Stromal cell of bone marrow (primary cell): Measurements from ENCODE around the gene CCL16.
A peak's percentile ranks its signal among the peaks of the same experiment; 100 is the strongest.
"Not testable (repeated sequence)": the region's sequence is repeated elsewhere in the genome, so short reads cannot be mapped to it uniquely, and the experiment has no call there.

Experiments used
- DNase-seq: peaks from one replicate; pipeline ENCODE4 v3.0.0-alpha.2; 2012; ENCODE audit warnings: low read depth

Gene CCL16

DNA sequence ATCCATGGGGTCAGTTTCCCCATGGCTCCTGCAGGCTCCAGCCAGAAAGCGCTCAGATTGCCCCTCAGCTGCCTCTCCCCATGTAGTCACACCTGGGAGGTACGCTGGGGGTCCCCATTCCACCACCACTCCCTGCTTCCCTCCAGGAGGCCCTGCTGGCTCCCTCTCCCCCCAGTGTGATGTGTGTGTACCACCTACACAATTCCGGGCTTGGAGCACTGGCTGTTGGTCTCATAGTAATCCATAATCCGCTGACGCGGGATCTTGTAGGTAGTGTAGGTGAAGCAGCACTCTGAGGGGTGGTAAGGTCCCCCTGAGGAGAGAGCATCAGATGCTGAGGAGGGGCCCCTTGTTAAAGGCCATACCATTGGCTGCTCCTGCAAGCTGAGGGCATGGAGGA, 2.8 kb upstream of the CCL16 start:
- no peak for DNase-seq

DNA sequence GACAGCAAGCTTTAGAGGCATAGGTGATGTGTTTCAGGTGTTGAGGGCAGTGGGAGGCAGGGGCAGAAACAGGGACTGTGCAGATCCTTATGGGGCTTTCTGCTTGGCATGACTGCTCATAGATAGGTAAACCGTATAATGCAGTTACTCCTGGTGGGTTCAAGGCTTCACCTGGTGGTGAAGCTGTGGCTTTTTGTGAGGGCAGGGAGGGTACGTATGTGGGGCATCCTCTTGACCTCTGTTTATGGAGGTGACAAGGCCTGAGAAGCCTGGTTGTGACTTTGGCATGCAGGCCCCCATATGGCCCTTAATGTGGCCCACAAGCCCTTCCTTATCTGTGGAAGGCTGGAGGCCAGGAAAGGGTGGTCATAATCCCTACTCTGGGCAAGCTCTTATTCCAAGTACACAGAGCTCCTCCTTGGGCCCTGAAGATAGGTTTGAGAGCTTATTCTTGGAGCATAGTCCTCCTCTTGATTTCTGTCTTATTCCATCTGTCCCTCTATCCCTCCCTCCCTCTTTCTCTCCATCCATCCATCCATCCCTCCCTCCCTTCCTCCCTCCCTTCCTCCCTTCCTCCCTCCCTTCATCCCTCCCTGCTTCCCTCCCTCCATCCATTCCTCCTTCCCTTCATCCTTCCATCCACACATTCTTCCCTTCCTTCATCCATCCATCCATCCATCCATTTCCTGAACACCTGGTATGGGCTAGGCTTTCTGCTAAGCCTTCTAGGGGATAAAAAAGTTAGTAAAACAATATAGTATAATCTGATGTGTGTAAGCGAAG, 1.3 kb upstream of the CCL16 start:
- DNase-seq = no peak

DNA sequence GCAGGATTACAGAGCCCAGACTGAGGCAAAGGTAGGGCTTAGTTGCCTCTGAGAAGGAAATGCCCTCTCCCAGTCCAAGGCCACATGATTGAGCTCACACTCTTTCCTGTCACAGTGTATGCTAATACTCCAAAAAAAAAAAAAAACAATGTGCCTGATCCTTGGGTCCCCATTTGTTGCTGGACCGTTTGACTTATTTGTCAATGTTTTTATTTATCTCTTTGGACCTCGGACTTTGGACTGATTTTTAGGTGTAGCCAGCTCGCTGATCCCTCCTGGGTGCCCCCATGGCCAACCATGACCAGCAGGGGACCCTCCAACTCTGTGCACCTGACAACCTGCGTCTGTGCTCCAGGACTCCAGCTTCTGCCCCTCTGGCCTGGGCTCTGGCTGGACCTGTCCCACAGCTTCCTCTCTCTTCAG, 622 bp upstream of the CCL16 start:
- no peak for DNase-seq

DNA sequence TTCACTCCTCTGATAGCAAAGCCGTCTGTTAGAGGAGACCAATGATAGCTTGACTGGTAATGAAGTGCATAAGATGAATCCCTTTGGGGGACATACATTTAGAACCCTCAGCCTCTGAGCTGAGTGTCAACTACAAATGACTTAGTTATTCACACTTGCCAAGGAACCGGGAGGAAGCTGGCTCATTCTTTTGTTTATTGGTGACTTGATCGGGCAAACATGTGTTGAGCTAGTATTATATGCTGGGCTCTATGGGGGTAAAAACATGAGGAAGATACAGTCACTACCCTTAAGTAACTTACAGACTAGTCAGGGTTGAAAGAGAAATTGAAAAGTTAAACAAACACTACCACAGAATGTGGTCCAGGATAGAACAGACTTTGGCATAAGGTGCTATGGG, 3.0 kb downstream of the CCL16 start:
- no peak for DNase-seq

DNA sequence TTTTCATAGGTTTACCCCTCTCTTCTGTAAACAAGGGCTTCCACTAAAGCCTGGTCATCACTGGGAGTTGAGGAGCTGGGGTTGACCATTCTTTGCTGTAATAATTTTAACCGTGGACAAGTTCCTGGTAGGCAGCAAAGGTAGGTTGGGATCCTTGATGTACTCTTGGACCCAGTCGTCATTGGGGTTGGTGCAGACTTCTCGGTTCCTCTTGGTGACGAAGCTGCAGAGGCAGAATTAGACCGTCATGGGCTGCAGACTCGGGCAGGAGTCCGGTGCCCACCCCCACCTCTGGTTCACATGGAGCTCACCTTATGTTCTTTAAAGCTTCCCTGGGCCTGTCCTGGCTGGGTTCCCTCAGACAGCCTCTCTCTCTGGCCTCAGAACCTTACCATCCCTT, 3.8 kb downstream of the CCL16 start:
- DNase-seq = no peak

DNA sequence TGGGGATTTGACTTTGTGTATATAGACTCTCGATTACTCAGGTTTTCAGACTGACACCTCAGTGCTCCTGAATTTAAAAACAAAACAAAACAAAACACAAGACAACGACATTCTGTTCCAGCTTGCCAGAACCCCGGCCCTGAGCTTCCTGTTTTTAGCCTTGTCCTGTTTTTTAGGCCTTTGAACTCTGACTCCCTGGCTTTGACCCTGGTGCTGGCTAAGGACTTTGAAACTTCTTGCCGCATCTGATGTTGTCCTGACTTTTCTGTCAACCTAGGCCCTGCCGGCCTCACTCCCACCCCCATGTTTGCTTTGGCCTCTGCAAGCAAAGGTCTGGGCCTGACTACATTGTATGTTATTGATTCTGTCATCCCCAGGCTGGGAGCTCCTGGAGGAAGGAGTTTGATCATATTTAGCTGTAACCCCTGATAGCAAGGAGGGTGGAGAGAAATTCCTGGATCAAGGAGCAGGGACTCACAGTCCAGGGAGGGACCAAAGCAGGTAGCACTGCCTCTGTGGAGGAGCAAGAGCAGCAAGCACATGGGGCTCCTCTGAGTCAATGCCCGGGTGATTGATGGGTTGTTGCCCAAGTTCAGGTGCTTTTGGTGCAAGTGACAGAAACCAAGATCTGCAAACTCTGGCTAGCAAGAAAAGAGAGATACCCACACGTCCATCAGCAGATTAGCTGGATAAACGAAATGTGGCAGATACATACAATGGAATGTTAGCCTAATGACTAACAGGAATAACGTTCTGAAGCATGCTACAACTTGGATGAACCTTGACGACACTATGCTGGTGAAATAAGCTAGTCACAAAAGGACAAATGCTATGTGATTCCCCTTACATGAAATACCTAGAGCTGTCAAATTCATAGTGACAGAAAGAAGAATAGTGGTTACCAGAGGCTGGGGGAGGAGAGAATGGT, 7.7 kb downstream of the CCL16 start:
- DNase-seq = no peak

DNA sequence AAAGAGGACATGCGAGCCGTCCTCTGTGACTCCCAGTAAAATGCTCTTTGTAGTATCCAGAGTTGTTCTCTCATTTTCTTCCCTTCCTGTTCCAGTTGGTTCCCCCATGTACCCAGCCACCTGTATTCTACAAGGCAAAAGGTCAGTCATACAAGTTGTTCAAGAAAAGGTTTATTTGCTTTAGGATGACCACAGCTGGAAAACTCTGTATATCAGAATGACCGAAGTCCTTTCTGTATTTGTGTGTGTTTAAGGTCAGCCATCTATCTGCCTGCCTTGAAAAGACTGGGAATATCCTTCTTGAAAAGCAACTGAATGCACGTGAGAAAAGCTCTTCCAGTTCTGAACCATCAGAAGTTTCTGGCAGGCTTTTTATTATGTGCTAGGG, 8.4 kb downstream of the CCL16 start:
- no peak for DNase-seq

DNA sequence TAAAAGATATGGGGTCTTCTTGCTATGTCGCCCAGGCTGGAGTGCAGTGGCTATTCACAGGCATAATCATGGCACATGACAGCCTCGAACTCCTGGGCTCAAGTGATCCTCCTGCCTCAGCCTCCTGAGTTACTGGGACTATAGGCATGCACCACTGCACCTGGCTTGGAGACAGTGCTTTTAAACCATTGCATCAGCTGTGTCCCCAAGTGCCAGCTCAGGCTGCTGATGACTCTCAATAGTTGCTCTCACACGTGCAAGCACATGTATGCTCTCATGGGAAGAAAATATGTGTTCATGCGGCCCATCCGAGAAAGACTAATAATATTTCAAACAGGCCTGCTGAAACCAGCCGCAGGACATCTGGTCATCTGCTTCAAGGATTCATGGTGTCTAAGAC, 8.8 kb downstream of the CCL16 start:
- no peak for DNase-seq

DNA sequence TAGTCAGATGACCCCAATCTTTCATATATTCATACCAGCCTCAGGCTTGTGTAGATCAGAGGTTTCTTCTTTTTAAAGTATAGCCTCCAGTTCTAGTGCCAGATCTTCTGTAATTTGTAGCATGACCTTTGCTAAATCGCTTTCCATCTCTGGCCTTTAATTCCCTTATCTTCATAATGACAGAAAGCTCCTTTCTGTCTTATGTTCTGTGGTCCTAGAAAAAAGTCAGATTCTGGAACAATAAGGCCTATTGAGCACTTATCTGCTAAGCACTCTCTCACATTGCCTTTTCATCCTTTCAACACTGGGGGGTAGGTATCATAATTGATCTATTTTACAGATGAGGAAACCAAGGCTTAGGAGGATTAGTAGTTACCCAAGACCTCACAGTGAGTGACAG, 9.2 kb downstream of the CCL16 start:
- no peak for DNase-seq

DNA sequence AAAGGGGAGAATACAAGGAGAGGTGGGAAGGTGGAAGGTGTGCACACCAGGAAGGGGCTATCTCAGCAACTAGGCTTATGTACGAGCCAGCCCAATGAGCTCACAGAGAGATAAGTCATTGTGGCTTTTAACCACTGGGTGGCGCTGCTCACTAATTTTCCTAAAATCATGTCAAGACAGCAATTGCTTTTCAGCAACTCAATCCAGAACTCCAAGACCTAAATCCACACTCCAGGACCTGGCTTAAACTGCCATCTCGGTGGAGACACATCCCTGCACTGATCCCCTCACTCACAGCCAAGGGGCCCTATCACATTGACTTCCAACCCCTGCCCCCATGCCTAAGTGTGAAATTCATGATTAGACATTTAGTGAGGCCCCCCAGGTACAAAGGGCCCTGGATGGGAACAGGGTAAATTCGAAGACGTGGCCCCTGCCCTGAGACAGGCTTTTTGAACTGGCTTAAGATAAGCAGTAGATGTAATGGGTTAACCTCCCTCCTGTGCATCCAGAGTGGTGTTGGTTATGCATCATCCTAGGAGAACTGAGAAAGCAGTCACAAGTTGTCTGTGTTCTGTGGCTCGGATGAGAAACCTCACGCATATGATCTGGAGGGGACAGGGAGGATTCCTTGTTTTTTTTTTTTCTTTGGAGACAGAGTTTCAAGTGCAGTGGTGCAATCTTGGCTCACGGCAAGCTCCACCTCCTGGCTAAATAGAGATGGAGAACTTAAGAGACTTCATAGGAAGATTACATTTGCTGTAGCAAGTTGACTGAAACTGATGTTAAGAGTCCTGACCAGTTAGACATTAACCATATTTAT, 11.5 kb downstream of the CCL16 start:
- peak; percentile 55 for DNase-seq

DNA sequence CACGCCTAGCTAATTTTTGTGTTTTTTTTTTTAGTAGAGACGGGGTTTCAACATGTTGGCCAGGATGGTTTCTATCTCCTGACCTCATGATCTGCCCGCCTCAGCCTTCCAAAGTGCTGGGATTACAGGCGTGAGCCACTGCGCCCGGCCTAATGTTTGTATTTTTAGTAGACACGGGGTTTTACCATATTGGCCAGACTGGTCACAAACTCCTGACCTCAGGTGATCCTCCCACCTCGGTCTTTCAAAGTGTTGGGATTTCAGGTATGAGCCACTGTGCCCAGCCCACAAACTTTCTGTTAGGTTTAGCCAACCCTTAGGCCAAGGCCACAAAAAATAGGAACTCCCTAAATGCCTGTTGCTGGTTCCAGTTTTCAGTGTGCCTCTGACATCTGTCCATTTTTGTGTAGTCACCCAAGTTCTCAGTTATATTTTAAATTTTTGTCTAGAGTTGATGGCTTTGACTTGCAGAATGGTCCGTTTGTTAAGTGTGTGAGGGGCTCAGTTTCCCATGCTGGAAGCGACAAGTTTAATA, 12.7 kb downstream of the CCL16 start:
- DNase-seq = no peak

DNA sequence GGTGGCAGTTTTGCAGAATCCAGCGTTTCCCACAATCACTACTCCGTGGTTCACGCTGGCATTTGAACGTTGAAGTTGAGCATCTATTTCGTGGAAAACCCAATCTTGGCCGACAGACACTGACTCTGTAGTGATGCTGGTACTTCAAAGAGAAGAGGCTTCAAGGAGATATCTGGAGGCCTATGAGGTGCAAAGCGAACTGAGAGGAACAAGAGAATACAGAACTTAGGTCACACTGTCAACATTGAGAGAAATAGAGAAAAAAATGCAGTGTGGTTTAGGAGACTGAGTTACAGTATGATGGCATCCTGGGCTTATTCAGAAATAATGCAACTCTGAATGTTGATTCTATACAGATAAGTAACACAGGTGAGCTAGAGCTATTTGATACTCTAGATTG, 16.0 kb downstream of the CCL16 start:
- DNase-seq = no peak

DNA sequence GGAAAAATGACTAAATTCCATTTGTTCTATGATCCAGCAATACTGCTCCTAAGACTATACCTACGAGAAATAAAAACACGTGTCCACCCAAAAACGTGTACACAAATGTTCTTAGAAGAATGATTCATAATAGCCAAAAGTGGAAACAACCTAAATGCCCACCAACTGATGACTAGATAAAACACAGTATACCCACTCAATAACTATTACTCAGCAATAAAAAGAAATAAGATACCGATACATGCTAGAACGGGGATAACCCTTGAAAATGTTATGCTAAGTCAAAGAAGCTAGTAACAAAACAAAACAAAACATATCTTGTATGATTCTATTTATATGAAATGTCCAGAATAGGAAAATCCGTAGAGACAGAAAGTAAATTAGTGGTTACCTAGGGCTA, 17.6 kb downstream of the CCL16 start:
- DNase-seq = no peak

DNA sequence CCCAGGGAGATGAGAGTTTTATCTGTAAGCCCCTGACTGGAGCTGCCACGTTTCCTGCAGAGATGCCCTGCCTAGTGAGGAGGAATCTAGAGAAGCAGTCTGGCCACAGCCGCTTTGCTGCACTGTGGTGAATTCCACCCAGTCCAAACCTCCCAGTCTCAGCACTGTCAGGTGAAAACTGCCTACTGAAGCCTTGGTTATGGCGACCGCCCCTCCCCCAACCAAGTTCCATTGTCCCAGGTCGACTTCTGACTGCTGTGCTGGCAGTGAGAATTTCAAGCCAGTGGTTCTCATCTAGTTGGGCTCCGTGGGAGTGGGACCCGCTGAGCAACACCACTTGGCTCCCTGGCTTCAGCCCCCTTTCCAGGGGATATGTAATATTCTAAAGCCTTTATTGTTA, 27.6 kb downstream of the CCL16 start:
- no peak for DNase-seq

DNA sequence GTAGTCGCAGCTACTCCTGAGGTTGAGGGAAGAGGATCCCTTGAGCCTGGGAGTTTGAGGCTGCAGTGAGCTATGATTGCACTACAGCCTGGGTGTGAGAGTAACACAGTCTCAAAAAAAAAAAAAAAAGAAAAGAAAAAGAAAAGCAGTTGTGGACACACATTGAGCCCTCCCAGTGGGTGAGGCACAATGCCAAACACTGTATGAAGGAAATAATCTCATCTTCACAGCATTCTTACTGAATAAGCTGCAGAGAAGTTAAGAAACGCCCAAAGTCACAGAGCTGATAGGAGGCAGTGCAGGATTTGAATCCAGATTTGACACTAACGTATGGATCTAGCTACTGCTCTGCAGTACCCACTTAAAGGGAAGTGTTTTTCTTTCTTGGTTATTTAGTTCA, 31.9 kb downstream of the CCL16 start:
- no peak for DNase-seq

DNA sequence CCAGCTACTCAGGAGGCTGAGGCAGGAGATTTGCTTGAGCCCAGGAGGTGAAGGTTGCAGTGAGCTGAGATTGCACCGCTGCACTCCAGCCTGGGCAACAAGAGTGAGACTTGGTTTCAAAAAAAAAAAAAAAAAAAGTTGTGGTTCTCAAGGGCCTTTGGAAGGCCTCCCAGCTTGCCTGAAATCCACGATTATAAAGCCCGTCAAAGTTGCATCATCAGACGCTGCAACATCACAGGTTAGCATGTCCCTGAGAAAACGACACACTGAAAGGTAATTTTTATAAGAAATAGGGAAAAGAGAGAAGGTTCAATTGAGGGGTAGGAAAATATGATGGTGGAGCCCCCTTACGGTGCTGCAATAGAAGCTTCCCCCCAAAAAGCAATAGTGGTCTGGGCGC, 33.2 kb downstream of the CCL16 start:
- no peak for DNase-seq

DNA sequence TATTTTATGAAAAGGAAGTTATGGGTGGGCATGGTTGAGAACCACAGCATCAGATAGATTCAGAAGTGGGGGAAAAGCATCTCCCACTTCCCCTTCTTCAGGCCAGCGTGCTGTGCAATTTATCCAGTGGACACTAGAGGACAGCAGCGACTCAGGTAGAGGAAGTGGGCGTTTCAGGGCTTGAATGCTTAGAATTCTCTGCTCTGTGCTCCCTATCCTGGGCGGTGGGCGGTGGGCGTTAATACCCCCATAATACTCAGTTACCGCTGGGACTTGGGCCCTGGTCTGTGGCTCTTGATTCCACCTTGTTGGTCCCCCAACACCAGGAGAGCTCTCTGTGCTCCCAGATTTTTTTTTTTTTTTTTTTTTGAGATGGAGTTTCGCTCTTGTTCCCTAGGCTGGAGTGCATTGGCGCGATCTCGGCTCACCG, 34.1 kb downstream of the CCL16 start:
- no peak for DNase-seq

DNA sequence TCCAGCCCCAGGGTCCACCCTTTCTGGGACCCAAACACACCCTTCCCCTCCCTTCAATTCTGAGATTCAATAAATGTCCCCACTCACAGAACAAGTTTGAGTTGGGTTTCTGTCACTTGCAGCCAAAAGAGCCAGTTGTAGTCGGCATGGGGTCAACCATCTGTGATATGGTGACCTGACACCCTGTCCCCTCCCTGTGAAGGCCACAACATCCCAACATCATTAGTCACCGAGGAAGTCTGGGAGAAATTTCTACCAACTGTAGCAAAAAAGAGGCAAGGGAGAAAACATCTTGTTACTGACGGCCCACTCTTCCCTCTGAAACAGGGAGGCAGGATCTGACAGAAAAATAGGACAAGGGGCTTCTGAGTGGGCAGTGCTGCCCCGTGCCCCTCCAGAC, 37.1 kb downstream of the CCL16 start:
- DNase-seq = no peak

DNA sequence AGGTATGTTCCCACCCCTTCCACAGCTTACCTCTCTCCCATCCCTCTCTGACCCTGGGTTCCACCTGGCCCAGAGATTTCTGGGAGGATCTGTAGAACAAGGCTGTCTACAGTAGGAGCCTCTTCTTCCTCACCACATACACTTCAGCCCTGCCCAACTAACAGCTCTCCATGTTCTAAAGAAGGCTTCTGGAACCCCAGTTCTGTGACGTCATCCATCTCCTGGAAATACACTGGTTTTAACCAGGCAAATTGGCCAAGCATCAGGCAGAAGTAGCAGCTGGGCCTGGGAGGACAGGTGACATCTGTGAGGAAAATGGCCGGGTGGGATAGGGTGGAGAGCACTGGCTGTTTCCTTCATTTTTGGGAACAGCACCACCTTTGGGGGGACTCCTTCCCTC, 37.8 kb downstream of the CCL16 start, which contains the start of gene LYZL6:
LYZL6 (minus strand) TSS at position 177 of the 400 bp plus-strand sequence. CDS start 4,357 bp downstream, outside the sequence.
- no peak for DNase-seq

DNA sequence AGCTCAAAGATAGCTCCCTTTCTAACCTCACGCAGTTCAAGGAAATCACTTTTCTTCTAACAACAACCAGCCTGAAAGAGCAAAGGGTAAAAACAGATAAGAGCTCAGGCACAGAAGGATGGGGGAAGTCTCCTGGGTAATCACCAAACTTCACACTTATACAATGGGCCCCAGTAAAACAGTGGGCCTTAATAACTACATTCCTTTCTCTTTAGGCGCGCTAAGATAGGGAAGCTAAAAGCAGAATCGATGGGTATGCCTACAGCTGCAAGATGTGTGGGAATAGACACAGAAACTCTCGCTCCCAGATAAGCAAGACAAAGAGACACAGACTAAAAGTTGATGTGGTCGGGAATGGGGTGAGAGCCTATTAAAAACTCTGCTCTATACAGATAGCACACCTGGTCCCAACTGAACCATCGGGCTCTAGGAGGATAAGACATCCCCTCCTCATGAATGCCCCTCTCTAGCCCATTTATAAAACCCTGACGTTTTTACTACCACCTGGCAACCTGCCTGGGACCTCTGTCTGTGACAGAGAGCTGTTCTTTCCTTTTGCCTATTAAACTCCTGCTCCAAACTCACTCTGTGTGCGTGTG, 38.6 kb downstream of the CCL16 start:
- DNase-seq = no peak

DNA sequence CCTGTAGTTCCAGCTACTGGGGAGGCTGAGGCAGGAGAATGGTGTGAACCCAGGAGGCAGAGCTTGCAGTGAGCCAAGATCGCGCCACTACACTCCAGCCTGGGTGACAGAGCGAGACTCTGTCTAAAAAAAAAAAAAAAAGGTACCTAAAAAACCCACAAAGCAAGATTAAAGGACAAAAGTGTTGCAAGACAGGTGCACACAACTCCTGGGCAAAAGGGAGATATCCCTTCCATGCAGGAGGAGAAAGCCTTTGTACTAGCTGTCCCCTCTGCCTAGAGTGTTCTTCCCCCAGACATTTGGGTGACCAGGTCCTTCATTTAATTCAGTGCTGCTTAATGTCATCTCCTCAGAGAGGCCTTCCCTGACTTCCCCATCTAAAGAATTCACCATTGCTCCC, 42.8 kb downstream of the CCL16 start:
- DNase-seq = not testable (repeated sequence)

DNA sequence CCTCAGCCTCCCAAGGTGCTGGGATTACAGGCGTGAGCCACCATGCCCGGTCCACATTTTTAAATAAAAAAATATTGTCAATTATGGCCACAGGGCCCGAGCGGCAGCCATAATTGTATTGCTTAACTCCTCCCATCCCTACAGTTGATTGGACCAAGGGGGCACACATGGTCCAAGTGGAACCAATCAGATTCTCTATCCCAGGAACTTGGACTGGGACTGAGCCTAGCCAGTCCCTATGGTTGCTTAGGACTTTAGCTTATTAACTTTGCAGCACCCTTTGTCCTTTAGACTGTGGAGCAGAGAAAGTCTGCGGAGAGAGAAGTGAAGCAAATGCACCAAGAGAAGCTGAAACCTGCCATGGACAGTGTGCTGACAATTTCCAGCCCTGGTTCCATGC, 45.2 kb downstream of the CCL16 start:
- no peak for DNase-seq
